ENCODE results near the gene IL22.

DNA sequence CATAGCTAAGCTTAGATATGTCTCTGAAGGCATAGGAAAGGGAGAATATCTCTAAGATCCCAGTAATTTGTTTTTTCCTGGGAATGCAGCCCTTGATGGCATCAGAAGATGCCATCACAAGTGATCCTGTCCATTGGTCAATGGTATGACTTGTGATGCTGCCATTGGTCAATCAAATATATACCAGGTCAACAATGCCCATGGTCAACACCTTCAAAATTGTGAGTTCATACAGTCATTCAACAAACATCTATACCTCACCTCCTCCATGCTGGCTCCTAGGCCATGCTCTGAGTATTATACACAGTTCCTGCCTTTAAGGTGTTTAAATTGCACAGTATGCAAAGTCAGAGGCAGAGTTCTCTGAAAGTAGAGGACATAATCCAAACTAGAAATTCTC lies 19.3 kb upstream of the IL22 start:
- TF ChIP-seq POLR2AphosphoS5 (IDR thresholded peaks at IDR 0.05; ENCODE audit: low read depth), result no peak
- TF ChIP-seq, protein P1, sequence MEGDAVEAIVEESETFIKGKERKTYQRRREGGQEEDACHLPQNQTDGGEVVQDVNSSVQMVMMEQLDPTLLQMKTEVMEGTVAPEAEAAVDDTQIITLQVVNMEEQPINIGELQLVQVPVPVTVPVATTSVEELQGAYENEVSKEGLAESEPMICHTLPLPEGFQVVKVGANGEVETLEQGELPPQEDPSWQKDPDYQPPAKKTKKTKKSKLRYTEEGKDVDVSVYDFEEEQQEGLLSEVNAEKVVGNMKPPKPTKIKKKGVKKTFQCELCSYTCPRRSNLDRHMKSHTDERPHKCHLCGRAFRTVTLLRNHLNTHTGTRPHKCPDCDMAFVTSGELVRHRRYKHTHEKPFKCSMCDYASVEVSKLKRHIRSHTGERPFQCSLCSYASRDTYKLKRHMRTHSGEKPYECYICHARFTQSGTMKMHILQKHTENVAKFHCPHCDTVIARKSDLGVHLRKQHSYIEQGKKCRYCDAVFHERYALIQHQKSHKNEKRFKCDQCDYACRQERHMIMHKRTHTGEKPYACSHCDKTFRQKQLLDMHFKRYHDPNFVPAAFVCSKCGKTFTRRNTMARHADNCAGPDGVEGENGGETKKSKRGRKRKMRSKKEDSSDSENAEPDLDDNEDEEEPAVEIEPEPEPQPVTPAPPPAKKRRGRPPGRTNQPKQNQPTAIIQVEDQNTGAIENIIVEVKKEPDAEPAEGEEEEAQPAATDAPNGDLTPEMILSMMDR (IDR thresholded peaks at IDR 0.05; ENCODE audit: insufficient read depth, low read length), result no peak
- TF ChIP-seq GABPA (IDR thresholded peaks at IDR 0.05; ENCODE audit: low read depth), result no peak

Data from HL-60 (cell line).